H54 (cell line): ENCODE measurements around the gene ATRIP.
"Not testable (repeated sequence)": the region's sequence is repeated elsewhere in the genome, so short reads cannot be mapped to it uniquely, and the experiment has no call there.

Source experiments
- DNase-seq: peaks from one replicate; pipeline ENCODE4 v3.0.0; 2011; ENCODE audit warnings: low spot score, mixed read lengths; ENCODE audit not compliant: insufficient read length
- FAIRE-seq: peaks from 3 replicates; lab custom pipeline; 2011; peaks lifted over from hg19 to GRCh38; lab: Jason Lieb, UNC
- POLR2A ChIP-seq: IDR thresholded peaks from 2 replicates; pipeline ENCODE4 v1.6.1; 2011; ENCODE audit warnings: low read depth, mild to moderate bottlenecking, low read length

Gene ATRIP

DNA sequence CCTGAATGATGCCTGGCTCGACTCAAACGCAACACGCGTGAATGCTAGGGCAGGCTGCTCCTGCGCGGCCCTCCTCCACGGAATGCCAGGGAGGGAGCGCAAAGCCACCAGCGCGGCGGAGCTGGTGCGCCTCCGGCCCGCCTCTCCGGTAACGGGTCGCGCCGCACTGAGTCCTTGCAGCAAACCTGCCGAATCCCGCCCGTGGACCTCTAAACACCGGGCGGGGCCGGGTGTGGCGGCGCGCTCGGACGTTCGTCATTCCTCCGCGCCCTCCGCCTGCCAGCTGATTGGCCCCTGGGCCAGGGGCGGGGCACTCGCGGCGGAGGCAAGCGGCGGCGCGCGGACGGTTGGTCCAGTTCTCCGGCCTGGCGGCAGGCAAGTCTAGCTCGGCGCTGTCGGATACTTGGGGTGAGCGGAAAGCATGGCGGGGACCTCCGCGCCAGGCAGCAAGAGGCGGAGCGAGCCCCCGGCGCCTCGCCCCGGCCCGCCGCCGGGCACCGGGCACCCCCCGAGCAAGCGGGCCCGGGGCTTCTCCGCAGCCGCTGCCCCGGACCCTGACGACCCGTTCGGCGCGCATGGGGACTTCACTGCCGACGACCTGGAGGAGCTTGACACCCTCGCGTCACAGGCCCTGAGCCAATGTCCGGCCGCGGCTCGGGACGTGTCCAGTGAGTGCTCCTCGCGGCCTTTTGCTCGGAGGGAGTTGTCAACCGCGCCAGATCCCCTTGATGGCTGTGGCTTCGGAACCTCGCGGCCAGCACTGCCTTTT is at the start of gene ATRIP:
ATRIP (plus strand) TSS at position 313 of the 769 bp plus-strand sequence; CDS start at position 422, 109 bp downstream.
- peak; percentile 84 for DNase-seq
- TF ChIP-seq POLR2A, result peak; percentile 96
- no peak for FAIRE-seq

GRCh38 chr3:48397767-48398681 is 48.5 kb upstream of the ATRIP start:
- FAIRE-seq, result no peak
- DNase-seq, result no peak
- TF ChIP-seq POLR2A, result no peak

DNA sequence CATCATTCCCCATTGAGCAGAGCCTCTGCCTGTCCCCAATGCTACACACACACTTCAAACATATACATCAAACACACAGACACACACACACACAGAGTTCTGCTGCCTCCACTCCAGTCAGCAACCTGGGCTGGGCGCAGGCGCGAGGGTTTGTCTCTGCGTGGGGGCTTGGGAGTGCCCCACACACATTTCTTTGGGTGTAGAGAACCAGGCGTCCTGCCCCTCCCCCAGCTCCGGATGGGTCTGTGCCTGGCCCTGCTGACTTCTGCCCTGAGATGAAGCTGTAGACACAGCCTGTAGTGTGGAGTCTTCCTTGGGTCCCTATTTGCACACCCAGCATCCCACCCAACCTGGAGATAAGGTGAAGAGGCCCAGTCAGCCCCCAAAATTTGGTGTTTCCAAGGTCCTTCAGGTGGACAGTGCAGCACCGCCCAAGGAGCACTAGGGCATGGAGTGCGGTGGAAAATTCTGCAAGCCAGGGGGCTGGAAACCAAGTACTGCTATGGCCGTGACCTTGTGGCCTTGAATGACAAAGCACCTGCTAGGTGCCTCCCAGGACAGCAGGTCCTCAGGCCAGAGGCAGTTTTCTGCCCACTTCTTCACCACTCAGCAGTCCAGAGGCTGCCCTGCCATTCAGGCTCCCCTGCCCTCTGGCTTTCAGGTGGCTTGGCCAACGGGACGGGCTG is 47.7 kb upstream of the ATRIP start:
- DNase-seq, result no peak
- TF ChIP-seq POLR2A, result no peak
- FAIRE-seq, result no peak

DNA sequence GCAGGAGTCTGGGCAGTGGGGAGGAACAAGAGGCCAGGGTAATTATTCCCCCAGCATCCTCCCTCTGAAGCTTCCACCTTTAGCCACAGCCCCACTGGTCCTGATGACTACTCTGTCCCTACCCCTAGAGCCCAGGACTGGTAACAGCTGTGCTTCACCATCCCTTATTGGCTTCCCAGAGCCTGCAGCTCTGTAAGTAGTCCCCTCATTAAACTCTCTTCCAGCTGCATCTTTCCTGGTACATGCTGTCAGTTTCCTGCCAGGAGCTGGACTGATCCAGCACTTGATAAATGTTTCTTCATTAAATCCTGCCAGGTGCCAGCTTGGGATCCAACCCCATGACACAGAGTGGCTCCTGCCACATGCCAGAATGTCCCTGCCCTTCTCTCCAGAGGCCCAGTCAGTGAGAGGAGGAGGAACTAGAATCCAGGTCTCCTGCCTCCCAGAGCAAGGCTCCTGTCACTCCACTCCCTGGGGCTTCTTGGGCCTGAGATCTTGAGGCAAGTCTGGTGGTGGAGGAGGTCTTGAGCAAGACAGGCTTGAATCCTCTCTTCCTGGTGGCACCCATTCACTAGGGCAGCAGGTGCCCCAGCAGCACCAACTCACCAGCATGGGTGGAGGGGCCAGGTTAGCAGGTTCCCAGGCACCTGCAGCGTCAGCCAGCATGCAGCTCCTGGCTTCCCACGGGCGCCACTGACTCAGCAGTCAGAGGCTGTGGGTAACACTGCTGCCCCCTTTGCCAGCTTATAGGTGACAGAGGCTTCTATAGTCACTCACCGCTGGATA is 47.0 kb upstream of the ATRIP start:
- DNase-seq (peak; percentile 22), FAIRE-seq (no peak)
- TF ChIP-seq POLR2A, result no peak

DNA sequence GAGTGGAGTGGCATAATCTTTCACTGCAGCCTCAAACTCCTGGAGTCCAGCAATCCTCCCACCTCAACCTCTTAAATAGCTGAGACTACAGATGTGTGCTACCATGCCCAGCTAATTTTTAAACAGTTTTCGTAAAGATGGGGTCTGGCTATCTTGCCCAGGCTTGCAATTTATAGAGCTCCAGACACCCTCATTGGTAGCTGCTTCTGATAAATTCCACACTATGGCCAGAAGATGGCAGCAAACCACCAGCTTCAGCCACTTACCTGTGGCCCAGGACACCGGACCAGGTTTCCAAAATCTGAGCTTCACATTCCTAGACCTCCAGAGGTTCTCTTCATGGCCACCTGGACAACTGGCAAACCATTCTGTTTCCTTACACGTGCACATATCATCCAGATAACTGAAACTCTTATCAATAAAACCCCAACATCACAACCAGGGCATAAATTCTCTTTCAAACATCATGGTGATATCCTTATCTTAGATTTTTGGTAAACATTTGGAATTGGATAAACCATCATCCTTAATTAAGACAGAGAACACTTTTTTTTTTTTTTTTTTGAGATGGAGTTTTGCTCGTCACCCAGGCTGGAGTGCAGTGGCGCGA is 45.6 kb upstream of the ATRIP start:
- no peak for TF ChIP-seq POLR2A
- DNase-seq (peak; percentile 76), FAIRE-seq (peak; percentile 65)

DNA sequence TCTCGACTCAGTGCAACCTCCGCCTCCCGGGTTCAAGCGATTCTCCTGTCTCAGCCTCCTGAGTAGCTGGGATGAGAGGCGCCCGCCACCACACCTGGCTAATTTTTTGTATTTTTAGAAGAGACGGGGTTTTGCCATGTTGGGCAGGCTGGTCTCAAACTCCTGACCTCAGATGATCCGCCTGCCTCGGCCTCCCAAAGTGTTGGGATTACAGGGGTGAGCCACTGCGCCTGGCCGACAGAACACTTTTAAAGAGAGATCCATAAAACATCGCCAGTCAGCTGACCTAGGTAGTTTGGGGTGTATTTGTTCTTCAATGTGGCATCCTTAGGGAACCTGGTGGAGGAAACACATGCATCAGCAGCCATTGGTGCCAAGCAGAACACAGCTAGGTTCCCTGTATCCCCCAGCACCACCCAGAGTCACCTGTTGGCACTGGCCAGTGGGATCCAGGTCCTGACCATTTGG is 45.1 kb upstream of the ATRIP start:
- FAIRE-seq, result not testable (repeated sequence)
- peak; percentile 2 for DNase-seq

DNA sequence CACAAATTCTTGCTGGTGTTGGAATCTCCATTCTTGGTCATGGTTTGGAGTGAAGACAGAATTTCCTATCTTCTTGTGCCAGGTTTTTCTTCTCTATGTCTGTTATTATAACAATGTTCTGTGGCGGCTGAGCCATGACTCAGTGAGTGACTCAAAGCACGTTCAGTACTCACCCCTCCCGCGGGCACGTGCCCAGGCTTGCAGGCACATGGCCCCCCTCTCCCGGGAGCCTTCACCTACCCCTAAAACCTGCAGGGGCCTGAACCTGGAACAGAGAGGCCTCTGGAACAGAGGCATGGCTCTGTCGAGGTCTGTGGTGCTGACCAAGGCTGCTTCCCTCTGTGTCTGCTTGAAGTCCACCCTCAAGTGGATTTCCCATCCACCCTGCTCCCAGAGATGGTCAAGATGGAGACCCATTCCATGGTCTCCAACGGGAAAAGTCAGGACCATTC is 44.2 kb upstream of the ATRIP start:
- TF ChIP-seq POLR2A, result no peak
- DNase-seq (peak; percentile 78), FAIRE-seq (no peak)

DNA sequence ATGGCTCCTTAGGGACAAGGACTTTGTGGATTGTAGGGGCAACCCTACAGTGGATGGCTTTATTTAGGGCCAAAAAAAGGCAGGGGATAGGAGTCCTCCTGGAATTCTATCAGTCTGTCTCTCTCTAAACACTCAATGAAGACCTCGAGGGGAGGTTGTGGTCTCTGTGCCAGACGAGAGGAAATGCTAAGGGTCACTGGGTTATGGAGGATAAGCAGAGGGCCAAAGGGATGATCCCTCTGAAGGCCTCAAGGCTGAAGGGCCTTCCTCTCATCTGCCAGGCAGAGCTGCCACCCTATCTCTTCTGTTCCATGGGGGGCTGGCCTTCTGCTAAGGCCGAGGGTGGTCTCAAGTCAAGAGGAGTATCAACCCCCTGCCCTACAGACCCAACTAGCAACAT is 43.6 kb upstream of the ATRIP start:
- FAIRE-seq (no peak), DNase-seq (peak; percentile 4)
- no peak for TF ChIP-seq POLR2A

- no peak for FAIRE-seq
- no peak for TF ChIP-seq POLR2A
Measured at GRCh38 chr3:48403533-48404439, 42.8 kb upstream of the ATRIP start.

GRCh38 chr3:48404440-48405342 is 41.8 kb upstream of the ATRIP start:
- FAIRE-seq (no peak), DNase-seq (peak; percentile 0)
- no peak for TF ChIP-seq POLR2A

More at GRCh38 chr3:48403533-48404439, 42.8 kb upstream of the ATRIP start:
- peak; percentile 1 for DNase-seq
